HG02973 (cell line): Measurements from ENCODE around the gene SENP7.
"Not testable (repeated sequence)": the region's sequence is repeated elsewhere in the genome, so short reads cannot be mapped to it uniquely, and the experiment has no call there.

Source experiments
- ATAC-seq: cut with Tn5 transposase; IDR thresholded peaks from one replicate; pipeline ENCODE4 v1.9.1; 2021; ENCODE audit warnings: moderate library complexity; ENCODE audit not compliant: unreplicated experiment

Gene SENP7

GRCh38 chr3:101329016-101329673 is 183.9 kb downstream of the SENP7 start:
- ATAC-seq: no peak

- ATAC-seq: no peak
These were observed 187.4 kb downstream of the SENP7 start for GRCh38 chr3:101325393-101326134.

DNA sequence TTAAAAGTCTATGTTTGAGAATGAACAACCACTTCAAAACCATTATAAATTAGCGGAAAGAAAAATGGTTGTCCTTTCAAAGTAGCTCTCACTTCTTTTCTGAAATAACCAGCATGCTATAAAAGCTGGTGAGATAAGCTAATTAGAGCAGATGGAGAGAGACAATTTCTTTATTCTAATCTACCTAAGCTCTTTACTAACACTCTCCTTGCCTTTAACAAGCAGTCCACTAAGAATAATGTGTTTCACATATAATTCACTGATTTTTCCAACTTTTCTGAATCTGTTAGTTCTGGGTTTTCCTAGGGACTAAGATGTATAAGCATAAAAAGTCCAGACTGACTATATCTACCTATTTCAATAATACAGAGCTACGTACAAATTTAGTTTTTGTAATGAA is 192.5 kb downstream of the SENP7 start, which contains the start of gene IMPG2:
Gene IMPG2 (minus strand): TSS at position 101 of the 400 bp plus-strand sequence. CDS start 203 bp downstream, outside the sequence.
- ATAC-seq: no peak

DNA sequence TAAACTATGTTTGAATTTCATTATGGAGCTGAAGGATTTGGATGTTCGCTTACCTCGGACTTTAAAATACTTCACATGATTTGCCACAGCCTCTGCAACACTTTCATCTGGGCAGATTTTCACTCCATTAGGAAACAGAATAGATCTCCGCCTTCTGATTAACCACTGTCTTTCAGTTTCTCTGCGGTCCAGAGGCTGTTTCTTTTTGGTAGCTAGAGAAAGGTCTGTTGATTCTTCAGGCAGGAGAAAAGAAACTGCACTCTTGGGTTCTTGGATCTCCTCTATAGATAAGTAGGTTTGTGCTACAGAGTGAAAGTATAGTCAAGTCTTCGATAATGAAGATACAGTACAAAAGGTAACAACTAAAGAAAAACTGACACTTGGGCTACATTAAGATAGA is 193.5 kb downstream of the SENP7 start:
- ATAC-seq: no peak

DNA sequence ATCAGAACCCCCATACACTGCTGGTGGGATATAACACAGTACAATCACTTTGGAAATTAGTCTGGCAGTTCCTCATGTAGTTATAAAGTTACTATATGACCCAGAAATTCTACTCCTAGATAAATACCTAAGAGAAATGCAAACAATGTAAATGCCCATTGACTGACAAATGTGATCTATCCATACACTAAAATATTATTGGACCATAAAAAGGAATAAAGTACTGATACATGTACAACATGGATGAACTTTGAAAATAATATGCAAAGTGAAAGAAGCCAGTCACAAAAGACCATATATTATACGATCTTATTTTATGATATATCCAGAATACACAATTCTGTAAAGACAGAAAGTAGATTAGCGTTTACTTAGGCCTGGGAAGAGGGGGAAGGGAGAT is 200.5 kb downstream of the SENP7 start:
- ATAC-seq: no peak

- ATAC-seq: no peak
These were observed 201.3 kb downstream of the SENP7 start for GRCh38 chr3:101311676-101312075.

DNA sequence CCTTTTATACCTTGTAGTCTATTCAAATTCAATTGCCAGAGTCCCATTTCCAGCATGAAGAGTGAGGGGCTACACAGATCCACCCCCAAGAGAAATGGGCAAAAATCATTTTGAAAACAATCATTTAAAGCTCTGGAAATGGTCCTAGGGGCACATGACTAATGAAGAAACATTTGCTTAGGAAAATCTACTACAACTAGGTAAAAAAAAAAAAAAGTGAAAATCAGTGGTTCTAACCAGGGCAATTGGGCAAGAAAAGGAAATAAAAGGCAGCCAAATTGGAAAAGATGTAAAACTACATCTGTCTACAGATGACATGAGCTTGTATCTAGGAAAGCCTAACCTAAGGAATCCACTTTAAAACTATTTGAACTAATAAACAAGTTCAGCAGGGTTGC is 202.0 kb downstream of the SENP7 start:
- no peak for ATAC-seq

- ATAC-seq: not testable (repeated sequence)
These were observed 204.8 kb downstream of the SENP7 start for GRCh38 chr3:101308147-101308772.

DNA sequence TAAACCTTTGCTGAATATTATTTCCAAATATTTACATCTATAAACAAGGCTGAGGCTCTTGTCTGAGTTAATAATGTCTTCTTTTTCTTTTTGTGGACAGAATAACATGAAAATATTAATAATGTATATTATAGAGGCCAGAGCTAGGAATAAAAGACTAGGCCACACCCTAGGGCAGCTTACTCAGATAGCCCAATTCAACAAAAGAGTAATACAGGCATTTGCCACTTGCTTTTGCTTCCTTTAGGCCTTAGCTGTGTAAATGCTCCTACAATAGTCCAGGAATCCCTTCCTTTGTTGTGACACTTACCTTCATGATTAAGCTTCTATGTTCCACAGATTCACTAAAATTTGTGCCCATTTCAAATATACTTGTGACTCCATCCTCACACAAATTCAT is 209.2 kb downstream of the SENP7 start:
- ATAC-seq: no peak

DNA sequence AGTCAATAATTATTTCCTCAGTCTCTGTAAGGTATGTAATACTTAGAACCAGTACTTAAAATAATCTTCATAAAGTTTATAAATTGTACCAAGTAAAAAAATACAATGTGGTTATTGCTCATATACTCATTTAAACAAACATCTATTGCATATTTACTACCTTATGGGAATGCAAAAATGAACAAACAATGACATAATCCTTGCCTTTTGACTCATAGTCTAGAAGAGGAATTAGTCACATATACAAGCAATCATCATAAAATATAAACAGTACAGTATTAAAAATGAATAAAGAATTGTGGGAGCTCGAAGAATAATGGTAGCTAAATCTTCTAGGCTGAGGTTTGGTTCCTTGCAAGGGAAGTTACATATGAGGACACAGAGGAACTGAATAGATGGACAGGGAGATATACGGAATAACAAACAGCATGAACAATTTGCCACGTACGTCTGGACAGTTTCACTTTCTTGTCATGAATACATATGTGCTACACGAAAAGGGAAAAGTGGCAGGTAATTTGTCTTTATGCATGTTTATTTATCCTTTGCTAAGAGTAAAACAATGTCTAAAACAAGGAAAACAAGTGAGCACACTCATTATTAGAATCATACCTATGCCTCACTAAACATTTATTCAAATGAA is 209.8 kb downstream of the SENP7 start:
- peak; percentile 91 for ATAC-seq

DNA sequence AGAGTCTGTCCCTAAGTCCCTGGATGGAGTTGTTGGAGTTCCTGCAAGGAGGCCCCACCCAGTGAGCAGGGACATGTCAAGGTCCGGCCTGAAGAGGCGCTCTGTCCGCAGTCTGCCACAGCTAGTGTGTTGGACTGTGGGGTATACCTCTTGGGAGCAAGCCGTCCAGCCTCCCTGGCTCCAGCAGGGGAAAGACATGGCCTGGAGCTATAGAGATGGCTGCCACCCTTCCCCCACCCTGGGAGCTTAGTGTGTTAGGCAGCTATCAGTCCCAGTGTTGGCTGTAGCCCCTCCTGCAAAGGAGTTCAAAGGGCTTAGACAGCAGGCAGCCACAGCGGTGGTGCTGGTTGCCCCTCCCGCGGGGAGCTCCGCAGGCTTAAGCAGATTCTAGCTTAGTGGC is 212.9 kb downstream of the SENP7 start:
- no peak for ATAC-seq

DNA sequence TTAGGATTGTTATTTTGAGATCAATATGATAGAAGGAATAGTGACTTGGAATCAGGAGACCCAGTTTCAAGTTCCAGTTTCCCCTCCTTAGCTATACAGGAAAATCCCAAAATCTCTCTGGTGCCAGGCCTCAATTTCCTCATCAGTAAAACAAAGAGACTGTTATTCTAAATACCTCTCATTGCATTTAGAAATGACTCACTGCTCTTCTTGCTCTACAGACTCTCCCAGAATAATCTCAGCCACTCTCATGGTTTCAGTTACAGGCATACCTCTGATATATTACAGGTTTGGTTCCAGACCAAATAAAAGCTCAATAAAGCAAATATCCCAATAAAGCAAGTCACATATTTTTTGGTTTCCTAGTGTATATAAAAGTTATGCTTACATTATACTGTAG is 221.0 kb downstream of the SENP7 start:
- ATAC-seq: no peak

DNA sequence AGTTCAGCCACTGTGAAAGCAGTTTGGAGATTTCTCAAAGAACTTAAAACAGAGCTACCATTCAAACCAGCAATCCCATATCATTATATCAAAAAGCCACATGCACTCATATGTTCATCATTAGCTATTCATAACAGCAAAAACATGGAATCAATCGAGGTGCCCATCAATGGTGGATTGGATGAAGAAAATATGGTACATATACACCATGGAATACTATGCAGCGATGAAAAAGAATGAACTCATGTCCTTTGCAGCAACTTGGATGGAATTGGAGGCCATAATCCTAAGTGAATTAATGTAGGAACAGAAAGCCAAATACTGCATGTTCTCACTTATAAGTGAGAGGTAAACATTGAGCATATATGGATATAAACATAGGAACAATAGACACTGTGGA is 224.7 kb downstream of the SENP7 start:
- ATAC-seq: no peak

DNA sequence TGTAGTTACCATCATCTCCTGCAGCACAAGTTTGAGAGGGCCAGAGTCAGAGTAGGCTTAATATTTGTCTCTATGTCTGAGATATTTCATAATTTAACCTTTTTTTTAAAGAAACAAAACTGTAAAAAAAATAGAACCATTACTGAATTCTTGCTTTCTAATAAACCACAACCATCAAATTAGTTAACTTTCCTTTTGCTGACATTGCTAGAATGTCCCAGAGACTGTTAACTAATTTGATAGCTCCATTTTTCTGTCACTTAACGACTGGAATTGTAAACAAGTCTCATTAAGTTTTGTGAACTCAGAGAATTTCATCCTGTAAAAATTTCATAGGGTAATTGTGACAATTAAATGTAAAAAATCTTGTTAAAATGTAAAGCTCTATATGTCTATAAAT is 228.3 kb downstream of the SENP7 start:
- no peak for ATAC-seq

- ATAC-seq: no peak
These were observed 231.4 kb downstream of the SENP7 start for GRCh38 chr3:101281521-101282030.

DNA sequence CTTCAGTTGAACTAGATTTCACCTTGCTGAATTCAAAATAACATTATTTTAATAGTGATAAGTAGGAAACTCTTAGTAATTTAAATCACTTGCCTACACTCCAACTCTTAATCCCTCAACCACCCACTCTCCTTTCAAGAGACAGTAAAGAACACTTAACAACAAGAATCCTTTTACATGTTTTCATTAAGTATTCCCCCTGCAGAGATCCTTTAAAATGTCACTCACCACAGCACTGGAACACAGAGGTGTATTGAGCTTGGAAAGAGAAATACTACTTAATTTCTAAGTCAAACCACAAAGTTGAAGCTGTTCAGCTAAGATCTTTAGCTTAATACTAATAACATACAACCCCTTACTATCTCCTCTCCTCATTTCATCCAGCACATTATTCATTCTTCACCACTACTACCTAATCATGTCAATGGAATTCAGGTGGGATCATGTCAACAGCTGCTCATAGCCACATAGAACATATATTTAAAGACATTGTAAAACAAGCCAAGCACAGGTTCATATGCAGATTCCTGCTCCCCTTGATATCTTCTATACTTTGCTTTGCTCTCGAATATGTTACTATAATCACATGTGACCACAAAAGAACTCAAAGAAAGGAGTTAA is 233.1 kb downstream of the SENP7 start:
- ATAC-seq: no peak

DNA sequence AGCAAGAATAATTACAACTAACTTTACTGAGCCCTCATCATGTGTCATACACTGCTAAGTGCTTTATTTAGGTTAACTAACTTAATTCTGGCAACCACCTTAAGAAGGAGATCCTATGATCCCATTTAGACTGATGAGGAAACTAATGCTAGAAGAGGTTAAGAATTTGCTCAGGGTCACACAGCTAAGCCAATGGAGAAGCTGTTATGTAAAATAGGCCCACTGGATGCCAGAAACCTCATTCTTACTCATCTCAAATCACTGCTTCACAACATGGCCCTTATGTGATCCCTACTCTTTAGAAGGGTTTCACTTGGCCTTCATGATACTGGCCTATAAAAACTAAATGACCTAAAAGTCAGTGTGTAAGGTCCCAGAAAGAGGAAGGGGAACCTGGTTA is 233.8 kb downstream of the SENP7 start:
- no peak for ATAC-seq

DNA sequence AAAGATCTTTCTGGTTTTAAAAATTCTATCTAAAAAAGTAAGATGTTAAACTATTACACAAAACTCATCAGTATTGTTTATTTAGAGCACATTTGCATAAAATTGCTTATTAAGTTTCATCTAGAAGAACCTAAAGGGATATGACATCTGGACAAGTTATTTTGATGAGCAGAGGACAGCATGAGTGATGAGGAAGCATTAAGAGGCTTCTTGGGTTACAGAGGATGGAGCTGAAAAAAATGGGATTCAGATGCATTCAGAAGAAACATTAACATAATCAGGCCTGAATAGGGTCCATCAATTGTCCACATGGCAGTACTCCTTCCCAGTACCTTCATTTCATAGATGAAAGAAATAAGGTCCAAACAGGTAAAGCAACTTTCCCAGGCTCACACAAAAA is 234.3 kb downstream of the SENP7 start:
- no peak for ATAC-seq
